Measurements from ENCODE around the gene SPRY2. TPM values are rescaled to one million over a fixed set of nuclear protein-coding genes. Genes with fewer than 3 reads are reported as not detected.

Gene SPRY2
- total RNA-seq, 1 experiment from 2014 or later: 46.4 TPM

- ChIA-PET CTCF (interaction anchor here (0.6 to 12.6 kb wide), 3 partner anchors 18 to 678 kb away, joined by 3 to 101 read pairs (median 3); no protein-coding TSS in a partner anchor), POLR2A (interaction anchor here (0.6 to 4.7 kb wide), 2 partner anchors 20 to 773 kb away, joined by 3 to 28 read pairs; partner anchors contain the start of gene SPRY2)
- Mint-ChIP-seq H3K36me3 (ENCODE audit: insufficient read depth, unreplicated experiment) (no peaks in the 10 kb centered on the region), H3K9me3 (ENCODE audit: unreplicated experiment) (no peaks in the 10 kb centered on the region), H3K4me3 (ENCODE audit: unreplicated experiment) (no peak overlapping the region), H3K27ac (ENCODE audit: low read depth, unreplicated experiment) (no peak overlapping the region), H3K27me3 (ENCODE audit: insufficient read depth, unreplicated experiment) (no peaks in the 10 kb centered on the region), H3K4me1 (ENCODE audit: insufficient read depth, unreplicated experiment) (peaks cover 14% of the 10 kb centered on the region)
- BruUV-seq (replicated peaks): no TSS peak
- no peak for TF ChIP-seq CTCF (IDR thresholded peaks at IDR 0.05; ENCODE audit: unreplicated experiment)
- no peak for DNase-seq (ENCODE audit: unreplicated experiment)
- intact Hi-C loops (cut with micrococcal nuclease): no loop called here
These were observed 21.0 kb upstream of the SPRY2 start for GRCh38 chr13:80361883-80362327.

- peaks cover 14% of the 10 kb centered on the region for H3K4me1 Mint-ChIP-seq (ENCODE audit: insufficient read depth, unreplicated experiment)
- intact Hi-C loops (cut with micrococcal nuclease): no loop called here
- no peak for TF ChIP-seq CTCF (IDR thresholded peaks at IDR 0.05; ENCODE audit: unreplicated experiment)
- BruUV-seq (replicated peaks): no TSS peak
- H3K36me3 Mint-ChIP-seq (ENCODE audit: insufficient read depth, unreplicated experiment): no peaks in the 10 kb centered on the region
- H3K9me3 Mint-ChIP-seq (ENCODE audit: unreplicated experiment): no peaks in the 10 kb centered on the region
- no peak for DNase-seq (ENCODE audit: unreplicated experiment)
- H3K27me3 Mint-ChIP-seq (ENCODE audit: insufficient read depth, unreplicated experiment): no peaks in the 10 kb centered on the region
- H3K27ac Mint-ChIP-seq (ENCODE audit: low read depth, unreplicated experiment): no peak overlapping the region
- no peak overlapping the region for H3K4me3 Mint-ChIP-seq (ENCODE audit: unreplicated experiment)
- ChIA-PET CTCF (interaction anchor here (0.6 to 12.6 kb wide), 2 partner anchors 17 to 290 kb away, joined by 4 to 101 read pairs; no protein-coding TSS in a partner anchor), POLR2A (interaction anchor here (4.7 kb wide), 1 partner anchor 20 kb away, joined by 28 read pairs; the partner anchor contains the start of gene SPRY2)
These were observed 20.4 kb upstream of the SPRY2 start for GRCh38 chr13:80361298-80361697.

- TF ChIP-seq CTCF (IDR thresholded peaks at IDR 0.05; ENCODE audit: unreplicated experiment): no peak
- CTCF ChIA-PET: interaction anchor here (0.6 to 12.6 kb wide), 3 partner anchors 14 to 16 kb away, joined by 3 to 101 read pairs (median 3); no protein-coding TSS in a partner anchor
- no TSS peak for BruUV-seq (replicated peaks)
- H3K36me3 Mint-ChIP-seq (ENCODE audit: insufficient read depth, unreplicated experiment): no peaks in the 10 kb centered on the region
- H3K4me1 Mint-ChIP-seq (ENCODE audit: insufficient read depth, unreplicated experiment): peaks cover 14% of the 10 kb centered on the region
- peak overlapping the region; percentile 31 for H3K27ac Mint-ChIP-seq (ENCODE audit: low read depth, unreplicated experiment)
- no peaks in the 10 kb centered on the region for H3K9me3 Mint-ChIP-seq (ENCODE audit: unreplicated experiment)
- H3K4me3 Mint-ChIP-seq (ENCODE audit: unreplicated experiment): no peak overlapping the region
- H3K27me3 Mint-ChIP-seq (ENCODE audit: insufficient read depth, unreplicated experiment): no peaks in the 10 kb centered on the region
- POLR2A ChIA-PET: interaction anchor here (1.0 to 4.7 kb wide), 4 partner anchors 10 to 713 kb away, joined by 4 to 28 read pairs (median 4); partner anchors contain the start of gene SPRY2
- intact Hi-C loops (cut with micrococcal nuclease): no loop called here
- no peak for DNase-seq (ENCODE audit: unreplicated experiment)
These were observed 19.5 kb upstream of the SPRY2 start for GRCh38 chr13:80360453-80360800.

- H3K9me3 Mint-ChIP-seq (ENCODE audit: unreplicated experiment): no peaks in the 10 kb centered on the region
- H3K4me3 Mint-ChIP-seq (ENCODE audit: unreplicated experiment): no peak overlapping the region
- H3K4me1 Mint-ChIP-seq (ENCODE audit: insufficient read depth, unreplicated experiment): peaks cover 11% of the 10 kb centered on the region
- BruUV-seq (replicated peaks): no TSS peak
- POLR2A ChIA-PET: interaction anchor here (0.6 to 4.7 kb wide), 7 partner anchors 10 to 729 kb away, joined by 3 to 28 read pairs (median 4); partner anchors contain the start of gene SPRY2
- no peak for TF ChIP-seq CTCF (IDR thresholded peaks at IDR 0.05; ENCODE audit: unreplicated experiment)
- CTCF ChIA-PET: interaction anchor here (0.6 to 12.6 kb wide), 6 partner anchors 13 to 587 kb away, joined by 3 to 101 read pairs (median 4); partner anchors contain the start of gene SPRY2
- intact Hi-C loops (cut with micrococcal nuclease): no loop called here
- no peaks in the 10 kb centered on the region for H3K36me3 Mint-ChIP-seq (ENCODE audit: insufficient read depth, unreplicated experiment)
- peak overlapping the region; percentile 31 for H3K27ac Mint-ChIP-seq (ENCODE audit: low read depth, unreplicated experiment)
- H3K27me3 Mint-ChIP-seq (ENCODE audit: insufficient read depth, unreplicated experiment): no peaks in the 10 kb centered on the region
- no peak for DNase-seq (ENCODE audit: unreplicated experiment)
These were observed 19.0 kb upstream of the SPRY2 start for GRCh38 chr13:80359778-80360452.

All from MCF 10A (cell line).